ENCODE data around the gene AP3M1.

GRCh38 chr10:74075906-74076305 is 74.7 kb downstream of the AP3M1 start:
- TF ChIP-seq CTCF (IDR thresholded peaks at IDR 0.05), result no peak
- TF ChIP-seq POLR2A (IDR thresholded peaks at IDR 0.05), result no peak
